ENCODE results near the gene MYO16.

The MYO16 gene

DNA sequence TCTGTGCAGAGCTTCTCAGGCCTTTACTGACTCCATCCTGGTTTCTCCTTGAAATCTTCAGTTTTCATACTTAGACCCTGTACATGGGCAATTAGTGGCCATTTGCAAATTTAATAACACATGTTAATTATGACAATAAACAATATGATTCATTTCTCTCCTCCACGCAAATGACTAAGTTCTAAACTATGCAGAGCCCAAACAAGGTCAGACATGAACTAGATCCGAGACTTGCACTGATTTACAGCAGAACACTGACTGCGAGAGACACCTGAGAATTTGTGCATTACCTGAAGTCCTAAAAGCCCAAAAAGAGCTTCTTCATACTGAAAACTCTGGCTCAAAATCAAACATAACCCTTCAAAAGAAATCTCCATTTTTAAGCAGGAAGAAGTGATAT, 521.8 kb downstream of the MYO16 start:
- H3K9me3 ChIP-seq (replicated peaks in 1 of 11) = peaks cover 0 to 12% (median 0%) of the 10 kb centered on the region in 11 experiments; a peak in 2 of 22 replicates
- H3K4me3 ChIP-seq = no peak overlapping the region
- no peaks in the 10 kb centered on the region for H4K20me1 ChIP-seq
- H3K4me1 ChIP-seq = peaks cover 0 to 20% (median 15%) of the 10 kb centered on the region in 10 experiments; a peak in 13 of 20 replicates
- H3K9ac ChIP-seq = no peak overlapping the region
- H3K36me3 ChIP-seq = no peaks in the 10 kb centered on the region
- no peak overlapping the region for H3K27ac ChIP-seq
- no peaks in the 10 kb centered on the region for H3K27me3 ChIP-seq
- H3K4me2 ChIP-seq = no peak overlapping the region
- no peak for TF ChIP-seq Cebpa-rat (IDR thresholded peaks at IDR 0.05)

- TF ChIP-seq Cebpa-rat (IDR thresholded peaks at IDR 0.05) = no peak
- no peak overlapping the region for H3K9ac ChIP-seq
- peaks cover 0 to 20% (median 15%) of the 10 kb centered on the region in 10 experiments; a peak in 13 of 20 replicates for H3K4me1 ChIP-seq
- H3K27me3 ChIP-seq = no peaks in the 10 kb centered on the region
- no peaks in the 10 kb centered on the region for H4K20me1 ChIP-seq
- H3K4me3 ChIP-seq = no peak overlapping the region
- H3K4me2 ChIP-seq = no peak overlapping the region
- no peak overlapping the region for H3K27ac ChIP-seq
- H3K9me3 ChIP-seq (replicated peaks in 1 of 11) = peaks cover 0 to 12% (median 0%) of the 10 kb centered on the region in 11 experiments; a peak in 2 of 22 replicates
- no peaks in the 10 kb centered on the region for H3K36me3 ChIP-seq
Observed at GRCh38 chr13:109151696-109152095, 522.3 kb downstream of the MYO16 start.

GRCh38 chr13:109152311-109152820, 523.0 kb downstream of the MYO16 start:
- Histone ChIP-seq H4K20me1 (no peaks in the 10 kb centered on the region), H3K4me3 (no peak overlapping the region), H3K4me2 (no peak overlapping the region), H3K9ac (no peak overlapping the region), H3K27ac (no peak overlapping the region), H3K36me3 (no peaks in the 10 kb centered on the region), H3K27me3 (no peaks in the 10 kb centered on the region), H3K9me3 (replicated peaks in 1 of 11) (peaks cover 0 to 12% (median 0%) of the 10 kb centered on the region in 11 experiments; a peak in 2 of 22 replicates), H3K4me1 (peaks cover 0 to 20% (median 15%) of the 10 kb centered on the region in 10 experiments; a peak in 13 of 20 replicates)
- TF ChIP-seq Cebpa-rat (IDR thresholded peaks at IDR 0.05) = no peak

GRCh38 chr13:109152941-109153340, 523.5 kb downstream of the MYO16 start:
- Histone ChIP-seq H3K27ac (no peak overlapping the region), H3K9ac (no peak overlapping the region), H4K20me1 (no peaks in the 10 kb centered on the region), H3K4me2 (no peak overlapping the region), H3K4me1 (peaks cover 0 to 20% (median 15%) of the 10 kb centered on the region in 10 experiments; a peak in 13 of 20 replicates), H3K27me3 (no peaks in the 10 kb centered on the region), H3K9me3 (replicated peaks in 1 of 11) (peaks cover 0 to 12% (median 0%) of the 10 kb centered on the region in 11 experiments; a peak in 2 of 22 replicates), H3K36me3 (no peaks in the 10 kb centered on the region), H3K4me3 (no peak overlapping the region)
- no peak for TF ChIP-seq Cebpa-rat (IDR thresholded peaks at IDR 0.05)

DNA sequence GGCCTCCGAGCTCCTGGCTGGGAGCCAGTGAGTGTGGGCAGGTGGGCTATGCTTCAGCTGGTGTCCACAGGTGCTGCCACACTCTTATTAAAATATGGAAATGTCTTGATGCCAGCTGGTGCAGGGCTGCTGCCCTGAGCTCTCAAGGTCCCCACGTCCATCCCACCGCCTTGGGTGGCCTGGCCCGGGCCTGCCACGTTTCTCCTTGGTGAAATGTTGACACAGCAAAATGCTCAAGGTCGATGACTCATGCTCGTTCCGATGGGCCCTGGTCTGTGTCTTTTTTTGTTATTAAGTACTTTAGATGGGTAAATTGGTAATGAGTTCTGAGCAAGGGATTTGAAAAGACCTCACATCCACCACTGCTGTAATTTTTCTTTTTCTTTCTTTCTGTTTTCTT, 524.7 kb downstream of the MYO16 start:
- Histone ChIP-seq H3K27me3 (no peaks in the 10 kb centered on the region), H3K4me3 (no peak overlapping the region), H3K4me1 (peaks cover 0 to 20% (median 15%) of the 10 kb centered on the region in 10 experiments; a peak in 13 of 20 replicates), H3K4me2 (peak overlapping the region in 8 of 11 experiments; percentile 6 to 75 (median 55); a peak in 16 of 22 replicates), H4K20me1 (no peaks in the 10 kb centered on the region), H3K27ac (no peak overlapping the region), H3K36me3 (no peaks in the 10 kb centered on the region), H3K9me3 (replicated peaks in 1 of 11) (peaks cover 0 to 12% (median 0%) of the 10 kb centered on the region in 11 experiments; a peak in 2 of 22 replicates), H3K9ac (no peak overlapping the region)
- TF ChIP-seq Cebpa-rat (IDR thresholded peaks at IDR 0.05) = no peak

- TF ChIP-seq Cebpa-rat (IDR thresholded peaks at IDR 0.05) = no peak
- H3K9ac ChIP-seq = no peak overlapping the region
- no peaks in the 10 kb centered on the region for H3K27me3 ChIP-seq
- H3K9me3 ChIP-seq (replicated peaks in 1 of 11) = peaks cover 0 to 12% (median 0%) of the 10 kb centered on the region in 11 experiments; a peak in 2 of 22 replicates
- peaks cover 0 to 22% (median 17%) of the 10 kb centered on the region in 10 experiments; a peak in 13 of 20 replicates for H3K4me1 ChIP-seq
- H3K36me3 ChIP-seq = no peaks in the 10 kb centered on the region
- peak overlapping the region in 9 of 11 experiments; percentile 6 to 75 (median 48); a peak in 16 of 22 replicates for H3K4me2 ChIP-seq
- H4K20me1 ChIP-seq = no peaks in the 10 kb centered on the region
- no peak overlapping the region for H3K27ac ChIP-seq
- H3K4me3 ChIP-seq = no peak overlapping the region
Observed at GRCh38 chr13:109154546-109154945, 525.1 kb downstream of the MYO16 start.

- Histone ChIP-seq H3K9me3 (replicated peaks in 1 of 11) (peaks cover 0 to 12% (median 0%) of the 10 kb centered on the region in 11 experiments; a peak in 2 of 22 replicates), H3K27me3 (no peaks in the 10 kb centered on the region), H3K4me1 (peaks cover 0 to 28% (median 22%) of the 10 kb centered on the region in 10 experiments; a peak in 14 of 20 replicates), H3K9ac (no peak overlapping the region), H3K4me2 (peak overlapping the region in 8 of 11 experiments; percentile 29 to 75 (median 55); a peak in 16 of 22 replicates), H3K27ac (no peak overlapping the region), H3K36me3 (no peaks in the 10 kb centered on the region), H3K4me3 (no peak overlapping the region), H4K20me1 (no peaks in the 10 kb centered on the region)
- no peak for TF ChIP-seq Cebpa-rat (IDR thresholded peaks at IDR 0.05)
Observed at GRCh38 chr13:109154966-109155761, 525.8 kb downstream of the MYO16 start.

DNA sequence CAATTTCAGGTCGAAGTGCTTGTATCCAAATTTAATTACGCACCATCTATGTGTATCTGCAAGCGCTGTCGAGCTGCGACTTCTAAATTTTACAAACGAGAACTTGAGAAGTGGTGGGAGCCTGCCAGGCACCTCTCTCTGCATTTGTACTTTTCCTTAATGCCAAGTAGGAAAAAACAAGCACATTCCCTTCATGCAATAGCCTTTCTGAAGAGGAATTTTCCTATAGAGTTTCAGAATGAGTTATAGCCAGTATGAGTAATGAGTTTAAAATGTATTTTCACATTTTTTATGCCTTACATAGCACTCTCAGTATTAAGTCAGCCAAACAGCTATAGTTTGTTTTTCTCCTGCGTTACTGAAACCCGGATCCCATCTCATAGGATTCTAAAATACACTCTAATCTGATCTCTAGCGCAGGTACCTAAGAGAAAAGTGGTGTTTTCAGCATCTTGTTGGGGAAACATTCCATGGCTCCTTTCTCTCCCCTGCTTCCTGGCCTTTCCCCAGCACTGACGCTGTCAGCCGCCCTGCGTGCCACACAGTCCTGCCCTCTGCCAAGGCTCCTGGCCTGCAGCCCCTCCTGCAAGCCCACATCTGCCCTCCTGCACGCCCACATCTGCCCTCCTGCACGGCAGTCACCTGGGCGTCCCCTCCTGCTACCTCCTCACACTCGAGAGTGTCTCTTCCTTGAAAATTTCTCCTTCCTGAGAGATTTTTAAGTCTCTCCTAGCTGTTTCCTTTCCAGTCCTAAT, 526.9 kb downstream of the MYO16 start:
- H3K36me3 ChIP-seq = no peaks in the 10 kb centered on the region
- H3K4me2 ChIP-seq = peak overlapping the region in 1 of 11 experiments; percentile 11; a peak in 1 of 22 replicates
- H3K9ac ChIP-seq = no peak overlapping the region
- H4K20me1 ChIP-seq = no peaks in the 10 kb centered on the region
- peaks cover 0 to 40% (median 31%) of the 10 kb centered on the region in 10 experiments; a peak in 14 of 20 replicates for H3K4me1 ChIP-seq
- H3K27ac ChIP-seq = no peak overlapping the region
- H3K9me3 ChIP-seq (replicated peaks in 1 of 11) = peaks cover 0 to 12% (median 0%) of the 10 kb centered on the region in 11 experiments; a peak in 2 of 22 replicates
- H3K27me3 ChIP-seq = no peaks in the 10 kb centered on the region
- no peak for TF ChIP-seq Cebpa-rat (IDR thresholded peaks at IDR 0.05)
- H3K4me3 ChIP-seq = no peak overlapping the region

All from BLaER1 treated with 17β-estradiol and CSF1 and Interleukin-3, amounts not matched to agents 10 nM and 100 nM (cell line).